Islet of Langerhans (tissue), 1 donor: ENCODE results near the gene LY6G5B.
"Not testable (repeated sequence)": the region's sequence is repeated elsewhere in the genome, so short reads cannot be mapped to it uniquely, and the experiment has no call there.

Experiments
- FAIRE-seq: peaks from one replicate; lab custom pipeline; 2011; peaks lifted over from hg19 to GRCh38; lab: Jason Lieb, UNC

Gene LY6G5B

GRCh38 chr6:31691078-31691463, 21.3 kb downstream of the LY6G5B start:
- FAIRE-seq, result no peak

- FAIRE-seq, result no peak
These were observed 21.9 kb downstream of the LY6G5B start for GRCh38 chr6:31691564-31692108.

- no peak for FAIRE-seq
These were observed 22.6 kb downstream of the LY6G5B start for GRCh38 chr6:31692353-31692752.

GRCh38 chr6:31692886-31693285, 23.1 kb downstream of the LY6G5B start:
- FAIRE-seq, result no peak

GRCh38 chr6:31693535-31693934, 23.8 kb downstream of the LY6G5B start:
- no peak for FAIRE-seq

GRCh38 chr6:31697555-31697954, 27.8 kb downstream of the LY6G5B start:
- FAIRE-seq, result no peak

GRCh38 chr6:31700740-31701401, 31.1 kb downstream of the LY6G5B start:
- no peak for FAIRE-seq

DNA sequence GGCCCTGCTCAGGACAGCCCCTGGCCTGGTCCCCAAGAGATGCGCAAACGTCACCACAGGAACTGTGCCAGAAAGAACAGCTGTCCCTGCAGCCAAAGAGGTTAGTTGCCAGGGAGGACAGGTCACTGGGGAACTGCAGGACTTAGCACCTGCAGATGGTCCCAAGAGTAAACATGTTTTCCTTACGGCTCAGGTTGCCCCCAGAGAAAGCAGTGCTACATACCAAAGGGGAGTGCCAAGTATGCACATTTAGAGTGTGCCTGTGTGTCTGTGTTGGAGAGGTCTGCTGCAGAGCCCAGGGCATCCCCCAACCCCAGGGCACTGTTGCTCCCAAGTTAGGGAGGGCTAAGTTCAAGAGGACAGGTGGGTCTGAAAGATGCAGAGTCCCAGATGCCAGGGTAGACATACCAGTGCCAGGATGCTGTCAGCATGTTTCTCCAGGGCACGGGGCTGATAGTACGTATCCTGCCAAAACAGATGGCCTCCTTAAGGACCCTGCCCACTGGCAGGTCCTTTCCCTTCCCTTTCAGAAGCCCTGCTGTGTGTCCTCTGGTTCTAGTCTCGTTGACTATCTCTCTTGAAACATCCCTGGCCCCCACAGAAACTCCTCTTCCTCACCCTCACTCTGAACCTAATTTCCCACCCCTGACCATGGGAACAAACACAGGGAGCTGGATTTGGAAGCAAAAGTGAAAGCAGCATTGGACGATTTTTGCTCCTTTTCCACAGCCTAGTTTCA, 32.1 kb downstream of the LY6G5B start:
- FAIRE-seq, result no peak

GRCh38 chr6:31702405-31702818, 32.6 kb downstream of the LY6G5B start:
- no peak for FAIRE-seq

DNA sequence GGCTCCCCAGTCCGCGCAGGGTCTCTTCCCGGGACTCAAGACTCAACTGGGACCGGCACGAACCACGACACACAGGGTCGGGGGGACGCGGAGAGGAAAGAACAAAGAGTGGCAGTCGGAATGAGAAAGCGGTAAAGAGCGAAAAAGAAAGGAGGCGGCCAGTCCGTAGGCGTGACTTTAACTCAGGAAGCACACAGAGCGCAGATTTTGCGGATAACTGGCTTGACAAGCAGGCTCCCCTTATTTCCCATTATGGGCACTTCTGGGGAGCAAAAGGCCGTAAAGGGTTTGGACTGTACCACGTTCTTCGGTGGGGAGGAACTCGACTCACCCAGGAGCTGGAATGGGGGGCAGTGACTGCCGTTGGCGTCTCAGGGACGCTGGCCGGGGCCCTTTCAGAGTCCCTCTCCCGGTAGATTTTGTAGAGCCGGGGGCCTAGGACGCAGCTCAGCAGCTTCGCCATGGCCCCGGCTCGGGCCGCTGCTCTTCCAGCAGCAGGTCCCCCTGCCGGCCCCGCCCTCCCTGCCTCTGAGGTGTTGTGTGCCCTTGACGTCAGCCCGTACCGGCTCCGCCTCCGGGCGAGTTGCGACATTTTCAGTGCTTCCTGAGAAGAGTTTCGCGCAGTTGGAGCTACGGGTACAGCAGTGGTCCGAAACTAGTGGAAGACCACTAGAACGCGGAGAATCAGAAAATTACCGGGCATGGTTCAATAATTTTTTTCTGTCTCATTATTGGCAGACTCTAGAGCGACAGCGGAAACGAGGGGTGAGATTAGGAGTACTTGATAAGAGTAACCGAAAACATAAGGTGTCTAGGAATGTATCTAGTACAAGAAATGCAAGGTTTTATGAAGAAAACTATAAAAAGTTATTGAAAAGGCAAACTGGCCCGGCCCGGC, 33.3 kb downstream of the LY6G5B start, which contains the start of gene ABHD16A:
Gene ABHD16A (minus strand): TSS at position 506 of the 898 bp plus-strand sequence. CDS start 43 bp downstream, at position 463.
- peak; percentile 90 for FAIRE-seq

GRCh38 chr6:31705931-31706330, 36.2 kb downstream of the LY6G5B start:
- no peak for FAIRE-seq

DNA sequence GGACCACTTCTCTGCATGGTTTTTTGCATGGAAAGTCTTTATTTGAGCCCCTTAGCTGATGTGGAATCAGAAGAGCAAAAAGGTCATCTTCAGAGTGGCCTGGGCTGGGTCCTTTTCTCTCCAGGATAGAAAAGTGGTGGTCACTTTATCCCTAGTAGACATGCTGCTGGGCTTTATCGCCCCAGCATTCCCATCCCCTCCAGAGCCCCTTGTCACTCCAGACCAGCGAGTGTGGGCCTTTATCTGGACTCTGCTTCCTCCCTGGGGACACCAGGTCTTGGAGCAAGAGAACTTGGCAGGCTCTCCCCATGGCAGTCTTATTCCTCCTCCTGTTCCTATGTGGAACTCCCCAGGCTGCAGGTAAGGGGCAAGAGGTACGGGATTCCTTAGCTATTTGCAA, 36.8 kb downstream of the LY6G5B start, which contains the start of gene LY6G6F:
Gene LY6G6F (plus strand): TSS at position 268 of the 400 bp plus-strand sequence. CDS start 41 bp downstream, at position 309.
- no peak for FAIRE-seq

DNA sequence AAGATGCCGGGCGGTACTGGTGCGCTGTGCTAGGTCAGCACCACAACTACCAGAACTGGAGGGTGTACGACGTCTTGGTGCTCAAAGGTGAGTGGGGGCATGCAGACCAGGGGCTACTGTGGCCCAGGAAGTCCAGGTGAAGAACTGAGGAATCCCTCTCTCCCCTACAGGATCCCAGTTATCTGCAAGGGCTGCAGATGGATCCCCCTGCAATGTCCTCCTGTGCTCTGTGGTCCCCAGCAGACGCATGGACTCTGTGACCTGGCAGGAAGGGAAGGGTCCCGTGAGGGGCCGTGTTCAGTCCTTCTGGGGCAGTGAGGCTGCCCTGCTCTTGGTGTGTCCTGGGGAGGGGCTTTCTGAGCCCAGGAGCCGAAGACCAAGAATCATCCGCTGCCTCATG, 37.9 kb downstream of the LY6G5B start:
- no peak for FAIRE-seq

GRCh38 chr6:31708224-31708623, 38.4 kb downstream of the LY6G5B start:
- no peak for FAIRE-seq

- not testable (repeated sequence) for FAIRE-seq
These were observed 39.4 kb downstream of the LY6G5B start for GRCh38 chr6:31709157-31709556.

- FAIRE-seq, result no peak
These were observed 40.9 kb downstream of the LY6G5B start for GRCh38 chr6:31710523-31711219.

DNA sequence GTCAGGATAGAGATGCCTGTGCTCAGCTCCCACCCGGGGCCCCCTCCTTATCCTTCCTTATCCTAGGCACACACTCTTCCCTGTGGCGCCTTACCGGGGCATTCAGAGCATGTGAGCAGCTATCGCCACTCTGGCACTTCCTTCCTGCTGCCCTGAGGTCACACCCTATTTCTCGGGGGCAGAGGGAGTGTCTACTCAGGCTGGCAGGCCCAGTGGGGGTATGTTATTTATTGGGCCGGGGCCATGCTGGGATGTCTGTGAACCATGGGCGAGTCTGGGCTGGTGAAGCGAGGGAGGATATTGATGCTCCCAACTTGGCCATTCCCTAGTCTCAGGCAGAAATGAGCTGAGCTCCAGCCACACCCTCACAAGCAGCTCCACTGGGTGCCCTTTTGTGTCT, 41.5 kb downstream of the LY6G5B start:
- no peak for FAIRE-seq

DNA sequence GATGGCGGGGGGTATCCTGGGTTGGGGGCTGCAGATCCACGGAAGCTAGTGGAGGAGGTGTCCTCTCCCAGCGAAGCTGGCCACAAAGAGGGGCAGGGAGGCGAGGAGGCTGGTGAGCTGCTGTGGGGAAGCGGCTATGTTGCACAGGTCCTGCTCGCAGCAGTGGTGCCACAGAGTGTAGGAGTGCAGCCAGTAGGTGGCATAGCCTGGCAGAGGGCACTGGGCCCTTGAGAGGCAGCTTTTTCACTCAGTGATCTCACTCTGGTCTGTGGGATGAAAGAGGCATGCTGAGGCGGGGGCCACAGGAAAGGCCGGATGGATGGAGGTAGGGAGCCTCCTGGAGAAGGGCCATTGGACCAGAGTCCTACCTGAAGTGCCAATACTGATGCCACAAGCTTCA, 42.5 kb downstream of the LY6G5B start:
- no peak for FAIRE-seq

DNA sequence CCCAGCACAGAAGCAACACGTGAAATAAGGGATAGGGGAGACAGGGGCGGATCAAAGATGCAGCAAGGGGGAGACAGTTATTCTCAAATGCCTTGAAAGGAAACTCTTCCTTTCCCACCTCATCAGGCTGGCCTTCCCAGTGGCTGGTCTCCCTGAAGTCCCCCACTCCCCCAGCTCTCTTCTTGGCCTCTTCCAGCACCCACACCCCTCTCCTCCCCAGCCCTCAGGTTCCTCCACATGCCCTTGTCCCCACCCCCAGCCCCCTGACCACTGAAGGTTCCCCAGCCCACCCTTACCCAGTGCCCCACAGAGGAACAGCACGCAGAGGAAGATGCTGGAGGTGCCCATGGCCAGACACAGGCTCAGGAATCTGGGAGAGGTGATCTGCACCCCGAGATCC, 43.7 kb downstream of the LY6G5B start:
- no peak for FAIRE-seq

- FAIRE-seq, result no peak
These were observed 44.4 kb downstream of the LY6G5B start for GRCh38 chr6:31713991-31714684.
